MCF 10A (cell line): Measurements from ENCODE around the gene EPHA8. TPM values are rescaled to one million over a fixed set of nuclear protein-coding genes. Genes with fewer than 3 reads are reported as not detected.
A peak's percentile ranks its signal among the peaks of the same experiment; 100 is the strongest.

ENCODE experiments used
- BruUV-seq: library from RNA; stranded (reverse); fragments of 400-500 nt; replicated peaks from 2 replicates; lab custom pipeline; 2021; lab: Mats Ljungman, UMichigan
- CTCF ChIA-PET: fragments of 300-600 bp; sonication (Branson Sonifier 250); formaldehyde crosslinking; extraction: SDS; loops from one replicate; lab custom pipeline; 2021; ENCODE audit warnings: antibody characterized with exemption, inconsistent platforms; lab: Yijun Ruan, JAX
- POLR2A ChIA-PET: fragments of 300-600, 350-650 bp; sonication (Branson Sonifier 250); formaldehyde crosslinking; extraction: SDS; loops from one replicate; lab custom pipeline; 2020; ENCODE audit warnings: antibody characterized with exemption, inconsistent platforms; lab: Yijun Ruan, JAX
- DNase-seq: peaks from one replicate; pipeline ENCODE4 v3.0.0-alpha.2; 2018; ENCODE audit not compliant: unreplicated experiment
- H3K27ac Mint-ChIP-seq: one replicate; pipeline ENCODE4 v1.8.0; 2022; ENCODE audit warnings: mild to moderate bottlenecking, low read depth, mixed read lengths; ENCODE audit not compliant: unreplicated experiment
- H3K27me3 Mint-ChIP-seq: one replicate; pipeline ENCODE4 v1.8.0; 2022; ENCODE audit warnings: mixed read lengths; ENCODE audit not compliant: insufficient read depth, unreplicated experiment
- H3K36me3 Mint-ChIP-seq: one replicate; pipeline ENCODE4 v1.8.0; 2022; ENCODE audit warnings: mild to moderate bottlenecking, moderate library complexity, mixed read lengths; ENCODE audit not compliant: insufficient read depth, unreplicated experiment
- H3K4me1 Mint-ChIP-seq: one replicate; pipeline ENCODE4 v1.8.0; 2022; ENCODE audit warnings: mixed read lengths; ENCODE audit not compliant: insufficient read depth, unreplicated experiment
- H3K4me3 Mint-ChIP-seq: one replicate; pipeline ENCODE4 v1.8.0; 2022; ENCODE audit warnings: mild to moderate bottlenecking, moderate library complexity, mixed read lengths; ENCODE audit not compliant: unreplicated experiment
- H3K9me3 Mint-ChIP-seq: one replicate; pipeline ENCODE4 v1.8.0; 2022; ENCODE audit warnings: mixed read lengths; ENCODE audit not compliant: unreplicated experiment
- CTCF ChIP-seq: fragments of 200-600 bp; IDR thresholded peaks from one replicate; pipeline ENCODE4 v1.8.0; 2022; ENCODE audit warnings: antibody characterized with exemption, mild to moderate bottlenecking; ENCODE audit not compliant: unreplicated experiment
- intact Hi-C: fragments of 100-400 bp; cut with micrococcal nuclease; formaldehyde crosslinking; loops from 2 replicates; pipeline ENCODE4 v1.14.1; 2022
- total RNA-seq: library from RNA; stranded (reverse); gene quantifications from 2 replicates; pipeline ENCODE4 v1.2.3, GENCODE V29; 2022

EPHA8 gene
- total RNA-seq, 1 experiment from 2014 or later = not detected

GRCh38 chr1:22529901-22530621 is 33.2 kb upstream of the EPHA8 start:
- CTCF ChIA-PET = no interaction called here
- H3K27ac Mint-ChIP-seq = peak overlapping the region; percentile 8

DNA sequence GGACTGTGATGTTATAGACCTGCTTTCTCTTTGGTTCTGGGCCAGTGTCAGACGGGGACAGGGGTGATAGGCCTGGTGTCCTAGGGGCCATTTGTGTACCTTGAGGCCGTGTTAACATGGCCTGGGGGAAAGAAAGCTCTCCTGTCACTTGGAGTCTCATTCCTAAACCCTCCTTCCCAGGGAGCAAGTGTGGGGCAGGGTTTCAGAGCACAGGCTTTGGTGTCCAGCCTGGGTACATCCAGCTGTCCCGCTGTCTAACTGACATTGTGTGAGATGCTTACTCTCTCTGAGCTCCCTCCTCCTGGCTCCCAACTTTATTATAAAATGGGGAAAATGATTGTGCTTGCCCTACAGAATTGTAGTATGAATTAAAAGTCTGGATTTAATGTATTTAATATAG is 32.6 kb upstream of the EPHA8 start:
- no TSS peak for BruUV-seq
- H3K27ac Mint-ChIP-seq = no peak overlapping the region
- intact Hi-C loops = no loop called here
- no peak for TF ChIP-seq CTCF
- no peak overlapping the region for H3K4me3 Mint-ChIP-seq
- CTCF ChIA-PET = interaction anchor here (1.5 kb wide), 1 partner anchor 110 kb away, joined by 4 read pairs; no protein-coding TSS in a partner anchor
- DNase-seq = no peak
- POLR2A ChIA-PET = interaction anchor here (0.9 kb wide), 1 partner anchor 9 kb away, joined by 3 read pairs; no protein-coding TSS in a partner anchor
- H3K36me3 Mint-ChIP-seq = peaks cover 20% of the 10 kb centered on the region
- no peaks in the 10 kb centered on the region for H3K9me3 Mint-ChIP-seq
- H3K27me3 Mint-ChIP-seq = no peaks in the 10 kb centered on the region
- no peaks in the 10 kb centered on the region for H3K4me1 Mint-ChIP-seq

More at GRCh38 chr1:22529901-22530621, 33.2 kb upstream of the EPHA8 start:
- BruUV-seq = TSS peak; percentile 14
- peak; percentile 6 for DNase-seq
- H3K27me3 Mint-ChIP-seq = no peaks in the 10 kb centered on the region
- POLR2A ChIA-PET = interaction anchor here (0.7 to 0.9 kb wide), 2 partner anchors 9 to 276 kb away, joined by 3 read pairs; no protein-coding TSS in a partner anchor
- no peaks in the 10 kb centered on the region for H3K9me3 Mint-ChIP-seq
- no peak overlapping the region for H3K4me3 Mint-ChIP-seq
- H3K36me3 Mint-ChIP-seq = peaks cover 21% of the 10 kb centered on the region
- intact Hi-C loops = loop anchor here (5.0 kb wide), 1 partner anchor 112 kb away; the partner anchor contains the start of gene C1QC
- H3K4me1 Mint-ChIP-seq = no peaks in the 10 kb centered on the region
- TF ChIP-seq CTCF = no peak

- H3K27ac Mint-ChIP-seq = no peak overlapping the region
- H3K27me3 Mint-ChIP-seq = no peaks in the 10 kb centered on the region
- CTCF ChIA-PET = interaction anchor here (0.6 to 1.5 kb wide), 2 partner anchors 109 to 257 kb away, joined by 4 read pairs; no protein-coding TSS in a partner anchor
Measured at GRCh38 chr1:22531251-22531650, 32.0 kb upstream of the EPHA8 start.

More at GRCh38 chr1:22531251-22531650, 32.0 kb upstream of the EPHA8 start:
- TF ChIP-seq CTCF = no peak
- no peak overlapping the region for H3K4me3 Mint-ChIP-seq
- intact Hi-C loops = no loop called here
- DNase-seq = no peak
- no TSS peak for BruUV-seq
- no peaks in the 10 kb centered on the region for H3K4me1 Mint-ChIP-seq
- POLR2A ChIA-PET = no interaction called here
- no peaks in the 10 kb centered on the region for H3K9me3 Mint-ChIP-seq
- peaks cover 15% of the 10 kb centered on the region for H3K36me3 Mint-ChIP-seq
